ENCODE results near the gene SEMA5B. TPM values are rescaled to one million over a fixed set of nuclear protein-coding genes. Genes with fewer than 3 reads are reported as not detected.

The SEMA5B gene
- total and polyA plus RNA-seq, 2 of the 4 experiments (the other 2 are of a cell fraction) = not detected

DNA sequence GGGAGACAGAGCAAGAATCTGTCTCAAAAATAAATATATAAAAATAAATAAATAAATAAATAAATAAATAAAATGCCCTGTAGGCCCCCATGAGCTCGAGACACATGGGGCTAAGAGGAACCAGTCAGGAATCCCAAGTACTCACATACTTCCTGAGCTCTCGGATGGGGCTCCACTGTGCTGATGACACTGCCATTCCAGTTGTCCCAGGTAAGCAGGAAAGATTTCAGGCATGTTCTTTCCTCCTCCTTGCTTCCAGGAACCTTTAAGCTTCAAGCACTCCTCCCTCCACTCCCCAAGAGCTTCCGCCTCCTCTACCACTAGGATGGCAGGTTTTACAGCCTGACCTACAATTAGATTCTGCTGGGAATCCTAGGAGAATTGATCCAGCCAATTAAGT lies 119.3 kb downstream of the SEMA5B start:
- H4K91ac ChIP-seq (ENCODE audit: insufficient read depth, low read depth, low read length) = no peak overlapping the region
- POLR2A ChIA-PET (ENCODE audit: unreplicated experiment) = no interaction called here
- no peak overlapping the region for H3K56ac ChIP-seq (ENCODE audit: extremely low read depth, insufficient read depth, low read length)
- ATAC-seq (ENCODE audit: low read depth) (no peak), DNase-seq (no peak)
- peaks cover 2% of the 10 kb centered on the region; the same call in 1 of the 2 replicates for H3K9me3 ChIP-seq (ENCODE audit: control insufficient read depth, insufficient read depth, low read length)
- H4K20me1 ChIP-seq (ENCODE audit: insufficient read depth, low read length) = no peaks in the 10 kb centered on the region
- no peak overlapping the region for H2AK5ac ChIP-seq (ENCODE audit: low read depth, low read length)
- H3K9ac ChIP-seq (ENCODE audit: low read depth, low read length) = no peak overlapping the region
- BruUV-seq (replicated peaks) = no TSS peak
- intact Hi-C loops (cut with micrococcal nuclease) = no loop called here
- no peak overlapping the region for H2AFZ ChIP-seq (replicated peaks; ENCODE audit: low read length, poor library complexity)
- H3K14ac ChIP-seq (replicated peaks; ENCODE audit: low read depth, low read length) = no peak overlapping the region
- H2BK20ac ChIP-seq (ENCODE audit: low read depth, low read length) = no peak overlapping the region
- H3K4ac ChIP-seq (ENCODE audit: low read depth, low read length) = no peak overlapping the region
- no peak overlapping the region for H4K8ac ChIP-seq (ENCODE audit: low read depth in 2 of 2, low read length in 2 of 2)
- no peak overlapping the region for H3K4me3 ChIP-seq (ENCODE audit: insufficient read depth, low read depth, low read length)
- CTCF ChIA-PET = no interaction called here
- in situ Hi-C loops (cut with MboI; ENCODE audit: low sequenced_read_pairs) = no loop called here
- no peaks in the 10 kb centered on the region for H3K9me1 ChIP-seq (ENCODE audit: insufficient read depth, low read length)
- no peak overlapping the region for H2AK9ac ChIP-seq (replicated peaks; ENCODE audit: low read depth, low read length, poor library complexity)
- H3K4me2 ChIP-seq (ENCODE audit: low read depth, low read length) = no peak overlapping the region
- no peak overlapping the region for H3K27ac ChIP-seq (ENCODE audit: insufficient read depth, low read length)
- no peak overlapping the region for H3K23ac ChIP-seq (ENCODE audit: low read depth, low read length)
- H2BK120ac ChIP-seq (ENCODE audit: low read depth, low read length) = no peak overlapping the region
- H2BK5ac ChIP-seq (ENCODE audit: low read depth, low read length, poor library complexity, severe bottlenecking) = no peak overlapping the region
- TF ChIP-seq MAFK (IDR thresholded peaks at IDR 0.05; ENCODE audit: low read depth, low read length) (no peak), BHLHE40 (IDR thresholded peaks at IDR 0.05; ENCODE audit: low read depth, low read length) (no peak), RCOR1 (IDR thresholded peaks at IDR 0.05; ENCODE audit: insufficient replicate concordance, low read length) (no peak), CHD1 (IDR thresholded peaks at IDR 0.05; ENCODE audit: low read depth, low read length) (no peak), SMC3 (IDR thresholded peaks at IDR 0.05; ENCODE audit: low read depth, low read length) (no peak), RAD21 (IDR thresholded peaks at IDR 0.05; ENCODE audit: low read length) (no peak), CEBPB (IDR thresholded peaks at IDR 0.05; ENCODE audit: low read depth, low read length) (no peak), RFX5 (IDR thresholded peaks at IDR 0.05; ENCODE audit: low read depth, low read length) (no peak), MXI1 (IDR thresholded peaks at IDR 0.05; ENCODE audit: borderline replicate concordance, low read depth, low read length) (no peak)
- no peak overlapping the region for H4K5ac ChIP-seq (ENCODE audit: low read depth, low read length)
- peaks cover 48% of the 10 kb centered on the region for H3K27me3 ChIP-seq (ENCODE audit: control insufficient read depth, insufficient read depth, low read length)
- no peaks in the 10 kb centered on the region for H3K36me3 ChIP-seq (ENCODE audit: control insufficient read depth, insufficient read depth, low read length)
- dilution Hi-C loops (cut with HindIII; ENCODE audit: low sequenced_read_pairs, unreplicated experiment) = no loop called here
- H2BK15ac ChIP-seq (ENCODE audit: low read depth, low read length) = no peak overlapping the region
- H3K79me1 ChIP-seq (ENCODE audit: low read depth in 1 of 2, low read length in 2 of 2) = no peaks in the 10 kb centered on the region
- 67% methylated on average over 1 of the region's 3 CpGs; no CpG with 5 or more reads in 1 of the 2 experiments for WGBS, 2 experiments (ENCODE audit: extremely low coverage in 2 of 2, insufficient read length in 1 of 2)
- no peak overlapping the region for H3K18ac ChIP-seq (ENCODE audit: low read depth, low read length)
- H3K4me1 ChIP-seq (ENCODE audit: control insufficient read depth, insufficient read depth, low read length) = no peaks in the 10 kb centered on the region

All from IMR-90 (cell line).